ENCODE data around the gene NCF2. TPM values are rescaled to one million over a fixed set of nuclear protein-coding genes. Genes with fewer than 3 reads are reported as not detected.

NCF2 gene
- total RNA-seq, 1 donor from 2014 or later = 2.7 TPM

- Mint-ChIP-seq H3K4me1 (ENCODE audit: low read depth) (peaks cover 33% of the 10 kb centered on the region), H3K27ac (ENCODE audit: unreplicated experiment) (peak overlapping the region; percentile 69), H3K9me3 (ENCODE audit: low read depth) (no peaks in the 10 kb centered on the region), H3K27me3 (ENCODE audit: low read depth) (no peaks in the 10 kb centered on the region), H3K4me3 (ENCODE audit: unreplicated experiment) (no peak overlapping the region), H3K36me3 (ENCODE audit: low read depth) (no peaks in the 10 kb centered on the region)
- DNase-seq (ENCODE audit: low spot score) = no peak
- no peak for TF ChIP-seq CTCF (IDR thresholded peaks at IDR 0.05)
Observed at GRCh38 chr1:183568176-183569021, 21.9 kb downstream of the NCF2 start.

DNA sequence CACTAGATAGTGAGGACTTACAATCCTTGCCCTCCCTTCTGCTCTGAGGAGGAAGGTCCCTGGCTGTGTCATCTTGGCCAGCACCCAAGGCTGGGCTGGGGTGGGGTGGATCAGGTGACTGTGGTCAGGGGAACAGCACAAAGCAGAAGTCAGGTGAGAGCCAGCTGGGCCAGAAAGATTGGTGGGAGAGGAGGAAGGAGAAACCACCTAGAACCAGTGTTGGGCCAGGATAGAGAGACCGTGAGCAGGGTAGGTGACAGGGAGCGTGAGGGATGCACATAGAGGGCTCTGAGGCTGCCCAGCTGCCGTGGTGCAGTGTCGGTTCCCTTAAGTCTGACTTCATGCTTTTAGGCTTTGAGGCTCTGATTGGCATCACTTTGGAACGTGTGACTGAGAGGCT is 22.7 kb downstream of the NCF2 start:
- no peak for TF ChIP-seq CTCF (IDR thresholded peaks at IDR 0.05)
- no peak for DNase-seq (ENCODE audit: low spot score)
- H3K36me3 Mint-ChIP-seq (ENCODE audit: low read depth) = peaks cover 2% of the 10 kb centered on the region
- H3K4me1 Mint-ChIP-seq (ENCODE audit: low read depth) = peaks cover 33% of the 10 kb centered on the region
- H3K4me3 Mint-ChIP-seq (ENCODE audit: unreplicated experiment) = no peak overlapping the region
- peak overlapping the region; percentile 69 for H3K27ac Mint-ChIP-seq (ENCODE audit: unreplicated experiment)
- no peaks in the 10 kb centered on the region for H3K9me3 Mint-ChIP-seq (ENCODE audit: low read depth)
- H3K27me3 Mint-ChIP-seq (ENCODE audit: low read depth) = no peaks in the 10 kb centered on the region

- no peaks in the 10 kb centered on the region for H3K9me3 Mint-ChIP-seq (ENCODE audit: low read depth)
- peaks cover 27% of the 10 kb centered on the region for H3K4me1 Mint-ChIP-seq (ENCODE audit: low read depth)
- TF ChIP-seq CTCF (IDR thresholded peaks at IDR 0.05) = no peak
- H3K27me3 Mint-ChIP-seq (ENCODE audit: low read depth) = no peaks in the 10 kb centered on the region
- no peak overlapping the region for H3K4me3 Mint-ChIP-seq (ENCODE audit: unreplicated experiment)
- H3K36me3 Mint-ChIP-seq (ENCODE audit: low read depth) = peaks cover 2% of the 10 kb centered on the region
- DNase-seq (ENCODE audit: low spot score) = no peak
- no peak overlapping the region for H3K27ac Mint-ChIP-seq (ENCODE audit: unreplicated experiment)
Observed at GRCh38 chr1:183566026-183566425, 24.2 kb downstream of the NCF2 start.

DNA sequence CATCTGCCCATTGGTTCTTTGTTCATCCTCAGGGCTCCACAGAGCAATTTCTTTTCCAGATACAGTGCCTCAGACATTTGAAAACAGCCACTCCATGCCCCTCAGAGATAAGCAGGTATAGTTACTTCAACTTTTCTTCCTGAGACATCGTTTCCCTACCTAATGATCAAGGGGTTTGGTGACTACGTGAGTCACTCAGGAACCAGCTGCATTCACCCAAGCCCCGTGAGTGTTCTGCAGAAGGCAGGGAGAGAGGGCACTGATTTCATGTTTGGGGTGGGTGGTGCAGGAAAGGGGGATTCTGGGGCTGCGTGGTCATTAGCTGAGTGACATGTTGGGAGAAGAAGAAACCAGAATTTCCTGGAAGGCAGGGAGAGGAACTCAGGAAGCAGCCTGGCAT is 25.0 kb downstream of the NCF2 start:
- no peak for TF ChIP-seq CTCF (IDR thresholded peaks at IDR 0.05)
- no peaks in the 10 kb centered on the region for H3K27me3 Mint-ChIP-seq (ENCODE audit: low read depth)
- no peak for DNase-seq (ENCODE audit: low spot score)
- H3K27ac Mint-ChIP-seq (ENCODE audit: unreplicated experiment) = no peak overlapping the region
- no peak overlapping the region for H3K4me3 Mint-ChIP-seq (ENCODE audit: unreplicated experiment)
- peaks cover 2% of the 10 kb centered on the region for H3K36me3 Mint-ChIP-seq (ENCODE audit: low read depth)
- peaks cover 27% of the 10 kb centered on the region for H3K4me1 Mint-ChIP-seq (ENCODE audit: low read depth)
- H3K9me3 Mint-ChIP-seq (ENCODE audit: low read depth) = no peaks in the 10 kb centered on the region

GRCh38 chr1:183562701-183563100 is 27.6 kb downstream of the NCF2 start:
- Mint-ChIP-seq H3K9me3 (ENCODE audit: low read depth) (no peaks in the 10 kb centered on the region), H3K27me3 (ENCODE audit: low read depth) (no peaks in the 10 kb centered on the region), H3K4me1 (ENCODE audit: low read depth) (peaks cover 7% of the 10 kb centered on the region), H3K4me3 (ENCODE audit: unreplicated experiment) (no peak overlapping the region), H3K36me3 (ENCODE audit: low read depth) (peaks cover 3% of the 10 kb centered on the region), H3K27ac (ENCODE audit: unreplicated experiment) (no peak overlapping the region)
- TF ChIP-seq CTCF (IDR thresholded peaks at IDR 0.05) = no peak
- DNase-seq (ENCODE audit: low spot score) = no peak
